HEK293T (cell line): ENCODE measurements around the gene SLC9A8.

Experiments used
- CTCF ChIA-PET: fragments of 350-600 bp; formaldehyde crosslinking; extraction: SDS; loops from one replicate; lab custom pipeline; 2021; ENCODE audit warnings: antibody characterized with exemption, inconsistent platforms; lab: Yijun Ruan, JAX
- POLR2A ChIA-PET: fragments of 350-600 bp; formaldehyde crosslinking; extraction: SDS; loops from one replicate; lab custom pipeline; 2020; ENCODE audit warnings: antibody characterized with exemption, inconsistent platforms; lab: Yijun Ruan, JAX
- DNase-seq: peaks from one replicate; pipeline ENCODE4 v3.0.0; 2012; ENCODE audit warnings: mixed read lengths; ENCODE audit errors: extremely low spot score
- ARNT ChIP-seq: fragments of 450-650 bp; IDR thresholded peaks from 2 replicates; pipeline ENCODE4 v1.6.1; 2017; ENCODE audit warnings: mild to moderate bottlenecking
- BHLHE40 ChIP-seq: fragments of 450-650 bp; IDR thresholded peaks from 2 replicates; pipeline ENCODE4 v1.6.1; 2016; ENCODE audit warnings: mild to moderate bottlenecking, moderate library complexity, borderline replicate concordance
- CTBP1 ChIP-seq: fragments of 450-650 bp; IDR thresholded peaks from 2 replicates; pipeline ENCODE4 v1.6.1; 2016; ENCODE audit warnings: borderline replicate concordance
- ELF4 ChIP-seq: fragments of 450-650 bp; IDR thresholded peaks from 2 replicates; pipeline ENCODE4 v1.6.1; 2017; ENCODE audit warnings: antibody characterized with exemption
- FOXA1 ChIP-seq: fragments of 450-650 bp; IDR thresholded peaks from 2 replicates; pipeline ENCODE4 v1.6.1; 2016; ENCODE audit warnings: mild to moderate bottlenecking
- FOXK2 ChIP-seq: fragments of 450-650 bp; IDR thresholded peaks from 2 replicates; pipeline ENCODE4 v1.6.1; 2016; ENCODE audit warnings: mild to moderate bottlenecking
- FOXM1 ChIP-seq: fragments of 450-650 bp; IDR thresholded peaks from 2 replicates; pipeline ENCODE4 v1.6.1; 2017; ENCODE audit warnings: mild to moderate bottlenecking, borderline replicate concordance
- HDGF ChIP-seq: fragments of 450-650 bp; IDR thresholded peaks from 2 replicates; pipeline ENCODE4 v1.6.1; 2017; ENCODE audit warnings: antibody characterized with exemption, borderline replicate concordance
- L3MBTL2 ChIP-seq: fragments of 450-650 bp; conservative IDR thresholded peaks from 2 replicates; pipeline ENCODE4 v1.6.1; 2016; ENCODE audit warnings: mild to moderate bottlenecking
- LEF1 ChIP-seq: fragments of 450-650 bp; IDR thresholded peaks from 2 replicates; pipeline ENCODE4 v1.6.1; 2017; ENCODE audit warnings: mild to moderate bottlenecking, borderline replicate concordance
- NFRKB ChIP-seq: fragments of 450-650 bp; IDR thresholded peaks from 2 replicates; pipeline ENCODE4 v1.6.1; 2016; ENCODE audit warnings: mild to moderate bottlenecking, moderate library complexity
- PKNOX1 ChIP-seq: fragments of 450-650 bp; IDR thresholded peaks from 2 replicates; pipeline ENCODE4 v1.6.1; 2016
- SP1 ChIP-seq: fragments of 450-650 bp; IDR thresholded peaks from 2 replicates; pipeline ENCODE4 v1.6.1; 2017
- SUZ12 ChIP-seq: fragments of 450-650 bp; IDR thresholded peaks from 2 replicates; pipeline ENCODE4 v1.6.1; 2016; ENCODE audit warnings: mild to moderate bottlenecking
- TARDBP ChIP-seq: fragments of 450-650 bp; IDR thresholded peaks from 2 replicates; pipeline ENCODE4 v1.6.1; 2016
- ZNF384 ChIP-seq: fragments of 450-650 bp; IDR thresholded peaks from 2 replicates; pipeline ENCODE4 v1.6.1; 2016

SLC9A8 gene

GRCh38 chr20:49825521-49826033 lies 12.9 kb downstream of the SLC9A8 start:
- POLR2A ChIA-PET = interaction anchor here (0.9 to 1.0 kb wide), 2 partner anchors 12 to 13 kb away, joined by 3 read pairs; partner anchors contain the start of gene SLC9A8
- TF ChIP-seq BHLHE40 = no peak
- TF ChIP-seq SUZ12 = no peak
- TF ChIP-seq FOXK2 = no peak
- TF ChIP-seq SP1 = no peak
- no peak for TF ChIP-seq HDGF
- no peak for TF ChIP-seq ARNT
- TF ChIP-seq ZNF384 = no peak
- DNase-seq = no peak
- CTCF ChIA-PET = no interaction called here

- TF ChIP-seq BHLHE40 = no peak
- no peak for TF ChIP-seq LEF1
- no peak for TF ChIP-seq FOXK2
- no peak for TF ChIP-seq ELF4
- TF ChIP-seq FOXM1 = no peak
- TF ChIP-seq TARDBP = no peak
- no peak for TF ChIP-seq SUZ12
- no peak for TF ChIP-seq HDGF
- POLR2A ChIA-PET = no interaction called here
Observed at GRCh38 chr20:49831022-49831769, 18.6 kb downstream of the SLC9A8 start.

GRCh38 chr20:49831770-49832631 lies 19.4 kb downstream of the SLC9A8 start:
- no peak for DNase-seq
- POLR2A ChIA-PET = no interaction called here
- TF ChIP-seq SP1 = no peak
- no peak for TF ChIP-seq LEF1
- TF ChIP-seq SUZ12 = no peak
- TF ChIP-seq ELF4 = no peak
- TF ChIP-seq FOXK2 = no peak
- no peak for TF ChIP-seq L3MBTL2
- CTCF ChIA-PET = no interaction called here

More at GRCh38 chr20:49831022-49831769, 18.6 kb downstream of the SLC9A8 start:
- DNase-seq = no peak
- CTCF ChIA-PET = no interaction called here

- TF ChIP-seq L3MBTL2 = no peak
- no peak for TF ChIP-seq FOXA1
- TF ChIP-seq TARDBP = no peak
- TF ChIP-seq SP1 = no peak
- TF ChIP-seq ELF4 = no peak
- TF ChIP-seq ZNF384 = no peak
- no peak for TF ChIP-seq BHLHE40
- TF ChIP-seq NFRKB = no peak
- TF ChIP-seq CTBP1 = no peak
- TF ChIP-seq PKNOX1 = no peak
- TF ChIP-seq HDGF = no peak
- DNase-seq = no peak
- ChIA-PET CTCF (interaction anchor here (0.6 kb wide), 1 partner anchor 15 kb away, joined by 3 read pairs; no protein-coding TSS in a partner anchor), POLR2A (no interaction called here)
Observed at GRCh38 chr20:49832632-49833327, 20.2 kb downstream of the SLC9A8 start.

GRCh38 chr20:49833483-49833882 lies 20.9 kb downstream of the SLC9A8 start:
- CTCF ChIA-PET = interaction anchor here (0.6 kb wide), 4 partner anchors 15 to 292 kb away, joined by 3 to 6 read pairs (median 3); no protein-coding TSS in a partner anchor

GRCh38 chr20:49835031-49835430 lies 22.4 kb downstream of the SLC9A8 start:
- no peak for DNase-seq
- TF ChIP-seq FOXK2 (no peak), ZNF384 (no peak), HDGF (no peak), FOXM1 (no peak), L3MBTL2 (no peak), BHLHE40 (no peak), LEF1 (no peak), TARDBP (no peak), PKNOX1 (no peak)
- ChIA-PET POLR2A (no interaction called here), CTCF (no interaction called here)

More at GRCh38 chr20:49833483-49833882, 20.9 kb downstream of the SLC9A8 start:
- no peak for TF ChIP-seq BHLHE40
- no peak for TF ChIP-seq L3MBTL2
- no peak for TF ChIP-seq CTBP1
- TF ChIP-seq FOXK2 = no peak
- POLR2A ChIA-PET = no interaction called here
- no peak for DNase-seq
